ENCODE measurements around the gene RLBP1. TPM values are rescaled to one million over a fixed set of nuclear protein-coding genes. Genes with fewer than 3 reads are reported as not detected.

The RLBP1 gene
- total and polyA plus RNA-seq, 2 of the 13 experiments (the other 11 are each of a cell fraction or from before 2014, with no cell fraction given): 0.07 TPM; not detected in 1

DNA sequence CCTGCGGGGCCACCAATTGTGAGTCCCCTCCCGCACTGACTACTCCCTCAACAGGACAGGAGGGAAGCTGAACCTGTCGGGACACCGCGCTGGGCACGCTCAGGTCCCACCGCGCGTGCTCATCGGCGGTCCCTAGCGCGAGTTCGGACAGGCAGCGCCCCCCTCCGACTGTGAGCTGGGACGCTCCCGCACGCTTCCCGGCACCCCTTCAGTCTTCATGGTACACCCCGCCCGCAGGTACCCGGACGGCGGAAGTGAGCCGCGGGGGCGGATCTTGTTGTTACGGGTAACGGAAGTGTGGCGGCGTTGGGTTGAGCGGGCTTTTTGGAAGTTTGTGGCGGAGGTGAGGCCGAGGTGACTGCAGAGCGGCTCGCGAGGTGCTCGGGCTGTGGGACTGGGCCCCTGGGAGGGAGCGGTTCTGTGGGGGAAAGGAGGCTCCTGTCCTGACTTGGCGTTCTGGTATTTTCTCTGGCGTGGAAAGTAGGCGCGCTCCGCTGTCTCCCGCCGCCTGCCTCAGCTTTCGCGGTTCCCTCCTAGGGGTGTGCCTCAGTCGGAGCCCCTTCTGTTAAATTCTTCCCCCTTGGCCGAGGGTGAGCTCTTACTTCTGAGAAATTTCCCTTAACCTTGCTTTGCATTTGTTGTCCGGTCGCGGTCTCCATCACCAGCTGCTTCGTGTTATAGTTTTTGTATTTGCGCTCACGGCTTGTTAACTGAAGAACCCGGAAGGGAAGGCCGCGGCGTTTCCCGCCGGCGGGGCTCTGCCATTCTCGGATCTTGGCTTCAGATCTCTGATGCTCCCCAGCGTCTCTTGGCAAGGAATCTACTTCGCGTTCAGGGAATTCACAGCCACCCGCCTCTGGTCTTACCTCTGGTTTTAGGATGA is 22.6 kb upstream of the RLBP1 start, which contains the start of gene FANCI (continued):
- TF ChIP-seq, protein P1, sequence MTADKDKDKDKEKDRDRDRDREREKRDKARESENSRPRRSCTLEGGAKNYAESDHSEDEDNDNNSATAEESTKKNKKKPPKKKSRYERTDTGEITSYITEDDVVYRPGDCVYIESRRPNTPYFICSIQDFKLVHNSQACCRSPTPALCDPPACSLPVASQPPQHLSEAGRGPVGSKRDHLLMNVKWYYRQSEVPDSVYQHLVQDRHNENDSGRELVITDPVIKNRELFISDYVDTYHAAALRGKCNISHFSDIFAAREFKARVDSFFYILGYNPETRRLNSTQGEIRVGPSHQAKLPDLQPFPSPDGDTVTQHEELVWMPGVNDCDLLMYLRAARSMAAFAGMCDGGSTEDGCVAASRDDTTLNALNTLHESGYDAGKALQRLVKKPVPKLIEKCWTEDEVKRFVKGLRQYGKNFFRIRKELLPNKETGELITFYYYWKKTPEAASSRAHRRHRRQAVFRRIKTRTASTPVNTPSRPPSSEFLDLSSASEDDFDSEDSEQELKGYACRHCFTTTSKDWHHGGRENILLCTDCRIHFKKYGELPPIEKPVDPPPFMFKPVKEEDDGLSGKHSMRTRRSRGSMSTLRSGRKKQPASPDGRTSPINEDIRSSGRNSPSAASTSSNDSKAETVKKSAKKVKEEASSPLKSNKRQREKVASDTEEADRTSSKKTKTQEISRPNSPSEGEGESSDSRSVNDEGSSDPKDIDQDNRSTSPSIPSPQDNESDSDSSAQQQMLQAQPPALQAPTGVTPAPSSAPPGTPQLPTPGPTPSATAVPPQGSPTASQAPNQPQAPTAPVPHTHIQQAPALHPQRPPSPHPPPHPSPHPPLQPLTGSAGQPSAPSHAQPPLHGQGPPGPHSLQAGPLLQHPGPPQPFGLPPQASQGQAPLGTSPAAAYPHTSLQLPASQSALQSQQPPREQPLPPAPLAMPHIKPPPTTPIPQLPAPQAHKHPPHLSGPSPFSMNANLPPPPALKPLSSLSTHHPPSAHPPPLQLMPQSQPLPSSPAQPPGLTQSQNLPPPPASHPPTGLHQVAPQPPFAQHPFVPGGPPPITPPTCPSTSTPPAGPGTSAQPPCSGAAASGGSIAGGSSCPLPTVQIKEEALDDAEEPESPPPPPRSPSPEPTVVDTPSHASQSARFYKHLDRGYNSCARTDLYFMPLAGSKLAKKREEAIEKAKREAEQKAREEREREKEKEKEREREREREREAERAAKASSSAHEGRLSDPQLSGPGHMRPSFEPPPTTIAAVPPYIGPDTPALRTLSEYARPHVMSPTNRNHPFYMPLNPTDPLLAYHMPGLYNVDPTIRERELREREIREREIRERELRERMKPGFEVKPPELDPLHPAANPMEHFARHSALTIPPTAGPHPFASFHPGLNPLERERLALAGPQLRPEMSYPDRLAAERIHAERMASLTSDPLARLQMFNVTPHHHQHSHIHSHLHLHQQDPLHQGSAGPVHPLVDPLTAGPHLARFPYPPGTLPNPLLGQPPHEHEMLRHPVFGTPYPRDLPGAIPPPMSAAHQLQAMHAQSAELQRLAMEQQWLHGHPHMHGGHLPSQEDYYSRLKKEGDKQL (CRISPR knock-in tag; IDR thresholded peaks at IDR 0.05; ENCODE audit: low read depth): no peak
- no peak for TF ChIP-seq ZNF550 (CRISPR knock-in tag; IDR thresholded peaks at IDR 0.05; ENCODE audit: borderline replicate concordance)
- TF ChIP-seq, protein P2, sequence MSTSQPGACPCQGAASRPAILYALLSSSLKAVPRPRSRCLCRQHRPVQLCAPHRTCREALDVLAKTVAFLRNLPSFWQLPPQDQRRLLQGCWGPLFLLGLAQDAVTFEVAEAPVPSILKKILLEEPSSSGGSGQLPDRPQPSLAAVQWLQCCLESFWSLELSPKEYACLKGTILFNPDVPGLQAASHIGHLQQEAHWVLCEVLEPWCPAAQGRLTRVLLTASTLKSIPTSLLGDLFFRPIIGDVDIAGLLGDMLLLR (CRISPR knock-in tag; IDR thresholded peaks at IDR 0.05): 0 out of 2 replicates have a peak, but pooled peaks have one; percentile 26
- TF ChIP-seq, protein P3, sequence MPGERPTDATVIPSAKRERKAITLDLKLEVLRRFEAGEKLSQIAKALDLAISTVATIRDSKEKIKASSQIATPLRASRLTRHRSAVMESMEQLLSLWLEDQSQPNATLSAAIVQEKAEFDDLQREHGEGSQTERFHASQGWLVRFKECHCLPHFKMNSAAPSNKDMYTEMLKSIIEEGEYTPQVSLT (CRISPR knock-in tag; IDR thresholded peaks at IDR 0.05; ENCODE audit: borderline replicate concordance, low read depth): no peak
- TF ChIP-seq ZNF660 (CRISPR knock-in tag; IDR thresholded peaks at IDR 0.05; ENCODE audit: borderline replicate concordance, low read depth): no peak
- TF ChIP-seq ZBTB3 (CRISPR knock-in tag; IDR thresholded peaks at IDR 0.05; ENCODE audit: borderline replicate concordance, low read depth): no peak
- TF ChIP-seq, protein P4, sequence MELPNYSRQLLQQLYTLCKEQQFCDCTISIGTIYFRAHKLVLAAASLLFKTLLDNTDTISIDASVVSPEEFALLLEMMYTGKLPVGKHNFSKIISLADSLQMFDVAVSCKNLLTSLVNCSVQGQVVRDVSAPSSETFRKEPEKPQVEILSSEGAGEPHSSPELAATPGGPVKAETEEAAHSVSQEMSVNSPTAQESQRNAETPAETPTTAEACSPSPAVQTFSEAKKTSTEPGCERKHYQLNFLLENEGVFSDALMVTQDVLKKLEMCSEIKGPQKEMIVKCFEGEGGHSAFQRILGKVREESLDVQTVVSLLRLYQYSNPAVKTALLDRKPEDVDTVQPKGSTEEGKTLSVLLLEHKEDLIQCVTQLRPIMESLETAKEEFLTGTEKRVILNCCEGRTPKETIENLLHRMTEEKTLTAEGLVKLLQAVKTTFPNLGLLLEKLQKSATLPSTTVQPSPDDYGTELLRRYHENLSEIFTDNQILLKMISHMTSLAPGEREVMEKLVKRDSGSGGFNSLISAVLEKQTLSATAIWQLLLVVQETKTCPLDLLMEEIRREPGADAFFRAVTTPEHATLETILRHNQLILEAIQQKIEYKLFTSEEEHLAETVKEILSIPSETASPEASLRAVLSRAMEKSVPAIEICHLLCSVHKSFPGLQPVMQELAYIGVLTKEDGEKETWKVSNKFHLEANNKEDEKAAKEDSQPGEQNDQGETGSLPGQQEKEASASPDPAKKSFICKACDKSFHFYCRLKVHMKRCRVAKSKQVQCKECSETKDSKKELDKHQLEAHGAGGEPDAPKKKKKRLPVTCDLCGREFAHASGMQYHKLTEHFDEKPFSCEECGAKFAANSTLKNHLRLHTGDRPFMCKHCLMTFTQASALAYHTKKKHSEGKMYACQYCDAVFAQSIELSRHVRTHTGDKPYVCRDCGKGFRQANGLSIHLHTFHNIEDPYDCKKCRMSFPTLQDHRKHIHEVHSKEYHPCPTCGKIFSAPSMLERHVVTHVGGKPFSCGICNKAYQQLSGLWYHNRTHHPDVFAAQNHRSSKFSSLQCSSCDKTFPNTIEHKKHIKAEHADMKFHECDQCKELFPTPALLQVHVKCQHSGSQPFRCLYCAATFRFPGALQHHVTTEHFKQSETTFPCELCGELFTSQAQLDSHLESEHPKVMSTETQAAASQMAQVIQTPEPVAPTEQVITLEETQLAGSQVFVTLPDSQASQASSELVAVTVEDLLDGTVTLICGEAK (IDR thresholded peaks at IDR 0.05): peak; percentile 76
- TF ChIP-seq, protein P4 (CRISPR knock-in tag; IDR thresholded peaks at IDR 0.05): 0 out of 2 replicates have a peak, but pooled peaks have one; percentile 8

All from HepG2 (cell line).